Right lobe of liver (tissue), 6 donors: ENCODE data around the gene CHST1. TPM values are rescaled to one million over a fixed set of nuclear protein-coding genes. Genes with fewer than 3 reads are reported as not detected.
A peak's percentile ranks its signal among the peaks of the same experiment; 100 is the strongest.

Experiments
- ATAC-seq, 4 donors: fragments of 200-7000 bp; cut with Tn5 transposase; one replicate each; pipeline ENCODE4 v1.9.1; 2020; ENCODE audit warnings: mild to moderate bottlenecking in 4 of 4, moderate library complexity in 4 of 4
- DNase-seq, 3 donors: peaks; one replicate each; pipeline ENCODE4 v3.0.0-alpha.2; 2020
- H3K27ac ChIP-seq, 3 donors: fragments of 200-600 bp; one replicate each; pipeline ENCODE4 v1.8.0; 2022
- H3K27me3 ChIP-seq, 2 donors: fragments of 200-600 bp; one replicate each; pipeline ENCODE4 v1.8.0; 2022
- H3K36me3 ChIP-seq, 4 donors: fragments of 200-600 bp; sonication (generic) in 1 of 4; one replicate each; pipeline versions ENCODE4 v1.5.1 to v1.8.0; 2017 to 2022; ENCODE audit warnings: control low read depth in 1 of 4
- H3K4me1 ChIP-seq, 4 donors: fragments of 200-600 bp; sonication (generic) in 1 of 4; one replicate each; pipeline versions ENCODE4 v1.5.1 to v1.8.0; 2017 to 2022; ENCODE audit warnings: control low read depth in 1 of 4
- H3K4me3 ChIP-seq, 3 donors: fragments of 200-600 bp; one replicate each; pipeline ENCODE4 v1.8.0; 2022
- H3K9me3 ChIP-seq, 4 donors: fragments of 200-600 bp; sonication (generic) in 1 of 4; one replicate each; pipeline versions ENCODE4 v1.5.1 to v1.8.0; 2017 to 2022; ENCODE audit warnings: control low read depth in 1 of 4
- POLR2A ChIP-seq: fragments of 450-650 bp; IDR thresholded peaks from one replicate; pipeline ENCODE4 v1.6.1; 2017; ENCODE audit warnings: antibody characterized with exemption, mild to moderate bottlenecking
- WGBS: methylation state at CpG from one replicate; pipeline ENCODE4 v1.1.6; 2018; ENCODE audit warnings: low coverage, low lambda C conversion rate; ENCODE audit not compliant: insufficient coverage; ENCODE audit errors: missing lambda C conversion rate; 5-methylcytosine and 5-hydroxymethylcytosine counted together
- intact Hi-C, 2 donors: fragments of 100-400 bp; cut with DNase I; formaldehyde crosslinking; loops; one replicate each; pipeline versions ENCODE4 v1.11.2 to v1.14.1; 2022
- long read RNA-seq: library from polyadenylated mRNA; unstranded; transcript quantifications from one replicate; pipeline ENCODE4 v2.0.0, GENCODE V29; 2019
- total RNA-seq, 6 experiments: library from RNA; depleted of rRNA in 2 of 6; stranded (reverse); fragments of >200 nt in 2 of 6; fragmentation: NEBNext Ultra II Directional in 3 of 6; extraction: Animal tissue kit (Norgen Biotek cat#: 25700) in 3 of 6; gene quantifications; one replicate each; pipeline versions ENCODE4 v1.1.0 to v1.2.4, GENCODE V29; 2016 to 2023
- TF ChIP-seq, protein P1 (sequence below), 4 donors: fragments of 200-600 bp in 3 of 4; fragments of 450-650 bp in 1 of 4; IDR thresholded peaks; one replicate each; pipeline versions ENCODE4 v1.5.1 to v1.8.0; 2016 to 2022; ENCODE audit warnings: antibody characterized with exemption in 4 of 4, mild to moderate bottlenecking in 2 of 4
- donor health status: DM: no; HTN: yes; CAD: no.
- donor health status: DM: no; HTN: no; CAD: no.
- donor health status: DM: no; HTN: no; CAD: no.
- donor health status: DM: no; HTN: yes; CAD: no.
- donor health status: DM: no; HTN: yes; CAD: no.

CHST1 gene, protein sequence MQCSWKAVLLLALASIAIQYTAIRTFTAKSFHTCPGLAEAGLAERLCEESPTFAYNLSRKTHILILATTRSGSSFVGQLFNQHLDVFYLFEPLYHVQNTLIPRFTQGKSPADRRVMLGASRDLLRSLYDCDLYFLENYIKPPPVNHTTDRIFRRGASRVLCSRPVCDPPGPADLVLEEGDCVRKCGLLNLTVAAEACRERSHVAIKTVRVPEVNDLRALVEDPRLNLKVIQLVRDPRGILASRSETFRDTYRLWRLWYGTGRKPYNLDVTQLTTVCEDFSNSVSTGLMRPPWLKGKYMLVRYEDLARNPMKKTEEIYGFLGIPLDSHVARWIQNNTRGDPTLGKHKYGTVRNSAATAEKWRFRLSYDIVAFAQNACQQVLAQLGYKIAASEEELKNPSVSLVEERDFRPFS
- 1 to 10 TPM in 3 of 6 experiments, under 1 TPM in 3; 0.49 to 1.6 (median 0.92) TPM for total RNA-seq
- long read RNA-seq, partial matches to known transcripts = 0 of 1 reads
- long read RNA-seq, other reads (novel, unspliced or antisense) = 1 of 1 reads

- ATAC-seq (peak; percentile 82 to 87 (median 85)), DNase-seq (peak; percentile 67 to 87 (median 73))
- intact Hi-C loops = no loop called here
- H3K36me3 ChIP-seq = no peaks in the 10 kb centered on the region
- peaks cover 0 to 12% of the 10 kb centered on the region in 2 donors for H3K27me3 ChIP-seq
- peak; percentile 25 for TF ChIP-seq POLR2A
- TF ChIP-seq, protein P1, sequence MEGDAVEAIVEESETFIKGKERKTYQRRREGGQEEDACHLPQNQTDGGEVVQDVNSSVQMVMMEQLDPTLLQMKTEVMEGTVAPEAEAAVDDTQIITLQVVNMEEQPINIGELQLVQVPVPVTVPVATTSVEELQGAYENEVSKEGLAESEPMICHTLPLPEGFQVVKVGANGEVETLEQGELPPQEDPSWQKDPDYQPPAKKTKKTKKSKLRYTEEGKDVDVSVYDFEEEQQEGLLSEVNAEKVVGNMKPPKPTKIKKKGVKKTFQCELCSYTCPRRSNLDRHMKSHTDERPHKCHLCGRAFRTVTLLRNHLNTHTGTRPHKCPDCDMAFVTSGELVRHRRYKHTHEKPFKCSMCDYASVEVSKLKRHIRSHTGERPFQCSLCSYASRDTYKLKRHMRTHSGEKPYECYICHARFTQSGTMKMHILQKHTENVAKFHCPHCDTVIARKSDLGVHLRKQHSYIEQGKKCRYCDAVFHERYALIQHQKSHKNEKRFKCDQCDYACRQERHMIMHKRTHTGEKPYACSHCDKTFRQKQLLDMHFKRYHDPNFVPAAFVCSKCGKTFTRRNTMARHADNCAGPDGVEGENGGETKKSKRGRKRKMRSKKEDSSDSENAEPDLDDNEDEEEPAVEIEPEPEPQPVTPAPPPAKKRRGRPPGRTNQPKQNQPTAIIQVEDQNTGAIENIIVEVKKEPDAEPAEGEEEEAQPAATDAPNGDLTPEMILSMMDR (IDR thresholded peaks at IDR 0.05) = no peak
- H3K4me1 ChIP-seq = peaks cover 0 to 10% (median 0%) of the 10 kb centered on the region in 4 donors
- H3K27ac ChIP-seq = peak within 1 kb of the TSS in 1 of 3 donors; percentile 4
- no CpG with 5 or more reads among the region's 96 CpGs for WGBS
- H3K9me3 ChIP-seq = no peaks in the 10 kb centered on the region
- H3K4me3 ChIP-seq = peak within 1 kb of the TSS; percentile 46 to 54 (median 46)
These were observed at the start of gene CHST1 for GRCh38 chr11:45665206-45665932. TSS of gene CHST1 (minus strand) at chr11:45665622. CDS start at chr11:45650923, 14,699 bp downstream.

DNA sequence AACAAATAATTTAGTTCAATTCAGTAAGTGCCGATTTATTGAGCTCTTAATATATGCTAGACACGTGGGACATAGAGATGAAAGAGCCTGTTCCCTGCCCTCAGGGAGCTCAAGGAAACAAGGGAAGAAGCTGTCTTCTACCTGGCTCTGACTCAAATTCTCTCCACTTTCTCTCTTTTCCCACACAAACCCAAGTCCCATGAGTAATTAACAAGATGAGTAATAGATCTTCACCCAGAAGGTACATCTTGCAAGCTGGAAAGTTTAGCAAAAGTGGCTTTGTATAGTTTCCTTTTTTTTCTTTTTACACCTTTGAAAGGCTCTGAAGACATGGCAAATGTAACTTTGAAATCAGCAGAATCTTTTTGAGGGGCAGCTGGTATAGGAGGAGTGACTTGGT is 48.2 kb upstream of the CHST1 start:
- no peak for DNase-seq
- TF ChIP-seq, protein P1 (IDR thresholded peaks at IDR 0.05) = no peak
- no peaks in the 10 kb centered on the region for H3K9me3 ChIP-seq
- no peak overlapping the region for H3K4me3 ChIP-seq
- no peaks in the 10 kb centered on the region for H3K4me1 ChIP-seq
- H3K27ac ChIP-seq = no peak overlapping the region
- no peaks in the 10 kb centered on the region for H3K27me3 ChIP-seq
- intact Hi-C loops = no loop called here
- 95% methylated on average over 2 of the region's 2 CpGs for WGBS
- no peaks in the 10 kb centered on the region for H3K36me3 ChIP-seq
- ATAC-seq = no peak

GRCh38 chr11:45710561-45710960 is 45.1 kb upstream of the CHST1 start:
- H3K27me3 ChIP-seq = no peaks in the 10 kb centered on the region
- H3K4me1 ChIP-seq = no peaks in the 10 kb centered on the region
- WGBS = 40% methylated on average over 1 of the region's 1 CpG
- no peak overlapping the region for H3K27ac ChIP-seq
- intact Hi-C loops = no loop called here
- no peaks in the 10 kb centered on the region for H3K36me3 ChIP-seq
- no peak overlapping the region for H3K4me3 ChIP-seq
- DNase-seq (no peak), ATAC-seq (peak in 1 of 4 donors; percentile 23)
- H3K9me3 ChIP-seq = no peaks in the 10 kb centered on the region
- TF ChIP-seq POLR2A = no peak
- TF ChIP-seq, protein P1 (IDR thresholded peaks at IDR 0.05) = no peak

GRCh38 chr11:45708887-45709663 is 43.7 kb upstream of the CHST1 start:
- Histone ChIP-seq H3K27me3 (no peaks in the 10 kb centered on the region), H3K27ac (no peak overlapping the region), H3K36me3 (no peaks in the 10 kb centered on the region), H3K9me3 (no peaks in the 10 kb centered on the region), H3K4me3 (no peak overlapping the region), H3K4me1 (no peaks in the 10 kb centered on the region)
- ATAC-seq (no peak), DNase-seq (no peak)
- 26% methylated on average over 6 of the region's 6 CpGs for WGBS
- TF ChIP-seq, protein P1 (IDR thresholded peaks at IDR 0.05) = no peak
- no peak for TF ChIP-seq POLR2A
- intact Hi-C loops = no loop called here
